ENCODE data around the gene RUNX2. TPM values are rescaled to one million over a fixed set of nuclear protein-coding genes. Genes with fewer than 3 reads are reported as not detected.

Gene RUNX2
- total and polyA plus RNA-seq, 2 of the 8 experiments (the other 6 are each of a cell fraction or from before 2014, with no cell fraction given), result 0.26 to 1.2 TPM

DNA sequence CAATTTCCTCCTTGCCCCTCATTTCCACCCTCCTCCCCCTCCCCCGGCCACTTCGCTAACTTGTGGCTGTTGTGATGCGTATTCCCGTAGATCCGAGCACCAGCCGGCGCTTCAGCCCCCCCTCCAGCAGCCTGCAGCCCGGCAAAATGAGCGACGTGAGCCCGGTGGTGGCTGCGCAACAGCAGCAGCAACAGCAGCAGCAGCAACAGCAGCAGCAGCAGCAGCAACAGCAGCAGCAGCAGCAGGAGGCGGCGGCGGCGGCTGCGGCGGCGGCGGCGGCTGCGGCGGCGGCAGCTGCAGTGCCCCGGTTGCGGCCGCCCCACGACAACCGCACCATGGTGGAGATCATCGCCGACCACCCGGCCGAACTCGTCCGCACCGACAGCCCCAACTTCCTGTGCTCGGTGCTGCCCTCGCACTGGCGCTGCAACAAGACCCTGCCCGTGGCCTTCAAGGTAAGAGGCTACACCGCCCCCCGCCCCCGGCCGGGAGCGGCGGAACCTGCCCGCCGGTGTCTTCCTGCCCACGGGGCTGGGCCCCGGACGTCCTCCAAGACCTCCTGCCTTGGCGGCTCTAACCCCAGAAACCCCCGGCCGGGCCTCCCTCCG lies 94.5 kb downstream of the RUNX2 start:
- Histone ChIP-seq H3K4me2 (ENCODE audit: insufficient read depth in 1 of 2, low read depth in 2 of 2, low read length in 2 of 2) (peak overlapping the region; percentile 85 to 96), H3K14ac (ENCODE audit: insufficient read length) (no peak overlapping the region), H3K27ac (ENCODE audit: low read depth, low read length) (no peak overlapping the region), H2AK5ac (ENCODE audit: low read depth, low read length) (no peak overlapping the region), H4K8ac (ENCODE audit: extremely low read depth, insufficient read depth, low read length) (peak overlapping the region; percentile 83; the same call in 1 of the 2 replicates), H3K79me1 (ENCODE audit: low read depth, low read length) (no peaks in the 10 kb centered on the region), H2BK120ac (replicated peaks; ENCODE audit: low read depth, low read length) (no peak overlapping the region), H3K9ac (replicated peaks in 1 of 4; ENCODE audit: extremely low read depth in 1 of 4, low read depth in 3 of 4, low read length in 3 of 4) (no peak overlapping the region), H4K5ac (ENCODE audit: insufficient read length, low read depth, low read length) (no peak overlapping the region), H4K91ac (replicated peaks; ENCODE audit: insufficient read length, low read length) (no peak overlapping the region), H3K56ac (replicated peaks; ENCODE audit: insufficient read length, low read depth, low read length) (no peak overlapping the region), H2BK5ac (ENCODE audit: low read depth, low read length) (no peak overlapping the region; the same call in 1 of the 2 replicates), H2AFZ (ENCODE audit: low read length) (peak overlapping the region; percentile 2; the same call in 1 of the 2 replicates), H3K18ac (ENCODE audit: extremely low read depth, low read length) (peak overlapping the region; percentile 71), H2BK15ac (ENCODE audit: low read length) (peak overlapping the region; percentile 92; the same call in 1 of the 2 replicates), H3K4me1 (replicated peaks in 1 of 4; ENCODE audit: control insufficient read depth in 3 of 4, insufficient read depth in 4 of 4, low read length in 3 of 4) (peaks cover 0 to 13% (median 3%) of the 10 kb centered on the region in 4 experiments; a peak in 5 of 7 replicates), H3K4me3 (ENCODE audit: extremely low read depth in 1 of 4, insufficient read depth in 2 of 4, low read depth in 3 of 4, low read length in 4 of 4) (peak overlapping the region; percentile 80 to 83 (median 82)), H3K4ac (replicated peaks; ENCODE audit: insufficient read length, low read depth, low read length) (no peak overlapping the region), H3K23me2 (ENCODE audit: low read depth, low read length) (peaks cover 22% of the 10 kb centered on the region), H3K36me3 (ENCODE audit: control insufficient read depth in 2 of 4, insufficient read depth in 4 of 4, low read length in 3 of 4) (no peaks in the 10 kb centered on the region), H2BK20ac (ENCODE audit: low read length) (no peak overlapping the region; the same call in 1 of the 2 replicates), H2BK12ac (ENCODE audit: low read depth, low read length) (0 out of 2 replicates have a peak overlapping the region, but pooled peaks have one; percentile 17), H3K79me2 (ENCODE audit: control insufficient read depth in 1 of 2, insufficient read depth in 2 of 2, low read length in 2 of 2) (no peaks in the 10 kb centered on the region), H3K23ac (ENCODE audit: insufficient read length) (no peak overlapping the region), H3K9me3 (ENCODE audit: insufficient read depth in 2 of 2, low read depth in 1 of 2, low read length in 1 of 2) (no peaks in the 10 kb centered on the region), H3K27me3 (replicated peaks in 1 of 4; ENCODE audit: control insufficient read depth in 3 of 4, extremely low read depth in 1 of 4, insufficient read depth in 3 of 4, low read length in 3 of 4) (peaks cover 26 to 72% (median 60%) of the 10 kb centered on the region in 4 experiments), H4K20me1 (replicated peaks in 1 of 2; ENCODE audit: control insufficient read depth in 1 of 2, insufficient read depth in 2 of 2, low read length in 2 of 2) (peaks cover 0 to 2% of the 10 kb centered on the region in 2 experiments)
- POLR2A ChIA-PET (ENCODE audit: partially characterized antibody), result interaction anchor here (0.8 to 1.6 kb wide), 2 partner anchors 45 to 95 kb away, joined by 3 to 5 read pairs; partner anchors contain the start of gene SUPT3H
- FAIRE-seq, result no peak
- no peak for DNase-seq (ENCODE audit: low read depth in 1 of 2, low spot score in 2 of 2)
- TF ChIP-seq YY1 (IDR thresholded peaks at IDR 0.05; ENCODE audit: low read depth, low read length), result 0 out of 2 replicates have a peak, but pooled peaks have one; percentile 4
- TF ChIP-seq TAF7 (optimal IDR thresholded peaks at IDR 0.05; ENCODE audit: borderline replicate concordance, low read depth, low read length), result no peak
- TF ChIP-seq EZH2 (IDR thresholded peaks at IDR 0.05; ENCODE audit: low read depth, low read length, severe bottlenecking), result peak; percentile 25
- TF ChIP-seq RBBP5 (IDR thresholded peaks at IDR 0.05; ENCODE audit: borderline replicate concordance, low read depth, low read length), result 0 out of 2 replicates have a peak, but pooled peaks have one; percentile 1
- TF ChIP-seq PHF8 (conservative IDR thresholded peaks at IDR 0.05; ENCODE audit: low read depth, low read length), result 0 out of 2 replicates have a peak, but pooled peaks have one; percentile 20
- TF ChIP-seq KDM5A (IDR thresholded peaks at IDR 0.05; ENCODE audit: low read length), result no peak
- TF ChIP-seq GTF2F1 (IDR thresholded peaks at IDR 0.05; ENCODE audit: borderline replicate concordance, low read depth, low read length), result no peak
- WGBS, 2 experiments (ENCODE audit: extremely low coverage in 1 of 2, insufficient coverage in 1 of 2, insufficient read length in 1 of 2, insufficient replicate concordance in 2 of 2, low coverage in 1 of 2, low lambda C conversion rate in 2 of 2, missing lambda C conversion rate in 1 of 2), result 3% methylated on average over 36 of the region's 55 CpGs; no CpG with 5 or more reads in 1 of the 2 experiments
- CTCF ChIA-PET (ENCODE audit: partially characterized antibody), result no interaction called here

Measured in H1 (cell line).